Activated CD4-positive, alpha-beta T cell treated with anti-CD3 and anti-CD28 coated beads, Interleukin-2, amount 50 U/mL, for 48 hours (primary cell): Measurements from ENCODE around the gene MRPS5.

ENCODE experiments used
- DNase-seq, 2 experiments: peaks; one replicate each; pipeline ENCODE4 v3.0.0-alpha.2; 2020

Gene MRPS5

GRCh38 chr2:95086017-95086416 is 35.6 kb downstream of the MRPS5 start:
- no peak for DNase-seq

GRCh38 chr2:95082477-95082876 is 39.1 kb downstream of the MRPS5 start:
- no peak for DNase-seq

DNA sequence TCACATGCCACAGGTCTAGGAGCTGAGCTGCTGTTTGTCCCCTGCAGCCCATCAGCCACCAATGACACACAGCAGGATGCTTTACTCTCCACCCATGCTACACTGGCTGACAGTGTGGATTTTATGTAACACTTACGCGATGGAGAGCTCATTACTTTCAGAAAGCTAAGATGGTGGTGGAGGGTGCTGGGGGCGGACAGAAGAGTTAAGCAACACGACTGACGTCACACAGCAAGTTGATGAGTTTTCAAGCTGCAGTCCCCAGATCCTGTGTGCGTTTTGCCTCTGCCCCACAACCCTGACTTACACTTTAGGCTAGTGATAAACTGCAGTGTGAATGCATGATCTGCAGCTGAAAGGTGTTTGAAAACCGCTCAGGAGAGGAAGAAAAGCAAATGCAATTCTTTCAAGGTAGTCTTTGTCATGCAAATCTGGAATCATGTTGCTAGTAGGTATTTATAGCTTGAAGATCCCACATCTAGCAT is 42.4 kb downstream of the MRPS5 start:
- DNase-seq = no peak

DNA sequence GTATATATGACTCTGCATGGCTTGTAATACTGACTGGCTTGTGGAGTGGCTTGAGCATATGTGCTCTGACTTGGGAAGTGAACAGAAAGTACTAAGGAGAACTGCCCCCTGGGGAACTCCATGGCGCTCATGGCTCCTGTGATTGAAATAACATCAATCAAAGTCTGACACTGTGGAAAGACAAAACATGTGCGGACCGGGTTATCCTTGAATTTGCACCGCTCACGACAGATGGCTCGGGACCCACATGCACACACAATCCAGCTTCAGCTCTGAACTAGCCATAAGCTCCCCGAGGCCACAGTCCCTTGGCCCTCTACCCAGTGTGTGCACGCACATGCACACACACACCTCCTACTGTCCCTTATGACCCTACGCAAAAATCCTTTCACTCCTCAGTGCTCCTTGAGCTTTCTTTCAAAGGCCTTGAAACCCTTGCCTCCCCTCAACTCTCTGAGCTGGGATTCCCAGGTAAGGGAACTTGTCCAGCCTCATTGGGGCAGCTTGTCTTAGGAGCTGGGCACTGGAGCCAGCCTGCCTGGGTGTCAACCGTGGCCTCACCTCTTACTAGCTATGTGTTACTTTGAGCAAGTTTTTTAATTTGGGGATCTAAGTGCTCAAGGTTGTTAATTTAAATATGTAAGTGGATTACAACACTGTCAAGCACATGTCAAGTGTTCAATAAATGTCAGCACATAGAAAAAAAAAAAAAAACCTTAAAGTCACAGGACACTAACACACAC is 43.6 kb downstream of the MRPS5 start:
- no peak for DNase-seq

DNA sequence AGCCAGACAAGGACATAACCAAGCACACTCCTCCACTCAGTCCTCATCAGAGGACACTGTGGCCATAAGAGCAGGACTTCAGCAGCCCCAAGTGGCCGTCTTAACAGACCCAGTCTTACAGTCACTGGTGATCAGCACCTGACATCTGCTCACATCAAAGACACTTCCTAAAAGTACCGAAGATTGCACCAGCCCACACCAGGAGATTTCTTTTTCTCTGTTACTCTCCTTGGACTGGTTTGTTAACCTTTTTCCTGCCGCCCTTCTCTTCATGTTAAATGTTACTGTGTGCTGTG is 44.1 kb downstream of the MRPS5 start:
- no peak for DNase-seq

GRCh38 chr2:95076705-95077529 is 44.7 kb downstream of the MRPS5 start:
- DNase-seq = peak; percentile 94 to 95

DNA sequence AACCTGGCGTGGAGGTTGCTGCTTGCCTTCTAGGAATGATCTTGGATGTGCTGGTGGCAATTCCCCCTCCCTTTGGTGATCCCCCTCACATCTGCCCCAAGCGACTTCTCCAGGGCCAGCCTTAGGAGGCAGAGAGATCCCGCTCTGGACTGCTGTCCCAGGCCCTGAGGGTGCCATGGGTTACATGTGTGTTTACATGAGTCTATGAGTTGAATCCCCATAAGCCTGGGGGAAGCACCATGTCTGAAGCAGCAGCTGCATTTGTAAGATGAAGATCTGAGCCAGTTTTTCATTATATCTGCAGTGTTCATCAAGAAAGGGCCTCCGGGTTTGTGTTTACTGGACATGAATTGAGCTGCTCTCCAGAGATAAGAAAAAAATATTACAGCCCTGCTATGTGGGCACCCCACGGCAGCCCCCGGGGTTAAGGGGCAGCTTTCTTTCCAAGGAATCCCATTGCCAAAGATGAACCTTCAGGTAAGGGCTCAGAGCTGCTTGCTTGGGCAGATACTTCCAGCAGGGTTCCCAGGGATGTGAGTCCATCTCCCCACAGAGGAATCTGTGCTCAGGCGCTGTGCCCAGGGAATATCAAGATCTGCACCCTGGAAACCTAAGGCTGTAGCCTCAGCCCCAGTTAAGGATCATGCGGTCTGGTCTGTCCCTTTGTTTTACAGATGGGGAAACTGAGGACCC is 46.0 kb downstream of the MRPS5 start:
- DNase-seq = no peak

DNA sequence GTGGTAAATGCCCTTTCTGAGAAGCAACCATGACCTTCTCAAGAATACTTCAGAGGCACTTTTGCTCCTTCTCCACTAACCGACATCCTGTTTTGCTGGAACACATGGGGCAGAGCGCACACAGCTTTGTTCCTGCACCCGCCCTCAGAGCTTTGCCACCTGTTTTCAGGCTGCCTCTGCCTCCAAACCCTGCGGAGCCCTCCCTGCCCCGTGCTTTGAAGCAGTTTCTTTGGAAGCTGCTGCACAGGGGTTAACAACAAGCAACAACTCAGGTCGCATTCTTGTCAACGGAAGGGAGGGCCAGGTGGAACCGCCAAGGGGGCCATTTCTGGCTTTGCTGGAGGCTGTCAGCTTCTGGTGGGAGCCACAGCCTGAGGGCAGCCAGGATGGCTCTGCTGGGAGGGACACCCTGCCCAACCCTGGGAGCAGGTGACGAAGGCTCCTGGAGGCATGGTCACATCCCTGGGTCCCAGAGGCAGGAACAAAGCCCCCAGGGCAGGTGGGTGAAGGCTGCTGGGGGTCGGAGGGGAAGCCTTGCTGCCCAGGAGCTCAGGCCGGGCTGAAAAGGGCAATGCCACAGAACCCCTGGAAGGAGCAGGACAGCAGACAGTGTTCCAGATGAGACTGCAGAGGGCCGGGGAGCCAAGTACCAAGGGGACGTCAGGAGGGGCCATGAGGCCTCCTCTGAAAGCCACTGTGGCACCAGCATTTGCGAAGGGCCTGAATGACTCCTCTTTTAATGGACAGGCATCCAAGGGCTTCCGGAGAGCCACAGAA is 46.8 kb downstream of the MRPS5 start:
- peak; percentile 67 to 73 for DNase-seq

GRCh38 chr2:95073856-95074662 is 47.5 kb downstream of the MRPS5 start:
- peak in 1 of 2 experiments; percentile 31 for DNase-seq

GRCh38 chr2:95072424-95072823 is 49.2 kb downstream of the MRPS5 start:
- DNase-seq = no peak

DNA sequence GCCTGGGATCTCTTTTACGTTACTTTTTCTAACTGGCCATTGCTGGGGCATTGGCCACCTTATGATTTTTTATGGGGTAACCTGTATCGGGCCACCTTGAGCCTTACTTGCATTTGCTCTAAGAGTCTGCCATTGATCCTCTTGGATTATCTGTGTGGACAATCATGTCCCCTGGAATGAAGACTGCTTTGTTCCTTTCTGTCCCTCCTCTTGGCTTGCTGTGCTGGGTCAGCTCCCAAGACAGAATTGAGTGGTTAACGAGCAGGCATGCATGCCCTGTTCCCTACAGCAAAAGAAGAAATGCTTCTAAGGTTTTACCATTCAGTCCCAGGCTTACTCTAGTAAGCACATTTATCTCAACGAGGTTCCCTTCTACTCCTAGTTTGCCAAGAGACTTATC is 49.8 kb downstream of the MRPS5 start:
- DNase-seq = no peak

GRCh38 chr2:95069465-95069864 is 52.1 kb downstream of the MRPS5 start:
- peak in 1 of 2 experiments; percentile 2 for DNase-seq

DNA sequence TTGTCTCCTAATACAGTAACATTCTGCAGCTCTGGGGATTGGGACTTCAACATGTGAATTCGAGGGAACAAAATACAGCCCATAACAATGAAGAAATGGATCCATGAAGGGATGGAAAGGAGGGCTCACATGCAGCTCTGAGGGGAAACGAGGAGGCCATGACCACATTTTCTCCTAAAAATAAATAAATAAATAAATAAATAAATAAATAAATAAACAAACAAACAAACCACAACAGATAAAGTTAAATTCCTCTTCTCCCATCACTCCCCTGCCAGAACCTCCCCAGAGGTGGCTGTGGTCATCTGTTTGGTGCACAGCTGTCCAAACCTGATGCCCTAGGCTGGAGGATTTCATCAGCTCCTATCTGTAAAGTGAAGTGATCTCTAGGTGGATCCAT is 53.4 kb downstream of the MRPS5 start:
- no peak for DNase-seq

DNA sequence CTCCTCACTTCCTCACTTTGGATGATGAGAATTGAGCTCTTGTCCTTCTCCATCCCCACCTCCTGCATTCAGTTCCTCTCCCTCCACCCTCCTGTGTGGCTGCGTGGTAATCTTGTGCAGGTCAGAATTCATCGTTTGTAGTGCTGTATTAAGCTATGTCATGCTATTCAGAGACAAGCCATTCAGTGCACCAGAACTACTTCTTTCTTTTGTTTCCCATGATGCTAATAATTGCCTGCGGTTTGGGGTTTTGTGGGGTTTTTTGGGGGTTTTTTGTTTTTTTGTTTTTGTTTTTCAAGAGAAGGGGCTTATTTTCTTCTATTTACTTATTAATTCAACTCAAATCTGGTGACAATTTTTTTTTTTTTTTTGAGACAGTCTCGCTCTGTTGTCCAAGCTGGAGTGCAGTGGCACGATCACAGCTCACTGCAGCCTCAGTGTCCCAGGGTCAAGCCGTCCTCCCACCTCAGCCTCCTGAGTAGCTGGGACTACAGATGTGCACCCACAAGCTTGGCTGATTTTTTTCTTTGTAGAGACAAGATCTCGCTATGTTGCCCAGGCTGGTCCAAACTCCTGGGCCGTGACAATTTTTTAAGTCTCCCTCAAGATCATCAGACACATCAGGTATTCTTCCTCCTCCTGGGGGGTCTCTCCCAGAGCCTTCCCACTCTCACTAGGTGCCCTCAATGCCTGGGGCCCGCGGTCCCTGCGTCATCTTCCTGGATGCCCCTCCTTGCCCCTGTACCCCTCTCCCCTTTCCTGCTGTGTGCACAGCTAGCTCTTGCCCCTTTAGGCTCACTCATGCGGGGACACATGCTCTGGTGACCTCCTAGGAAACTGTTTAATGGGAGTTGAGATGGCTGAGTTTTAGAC is 58.3 kb downstream of the MRPS5 start:
- peak in 1 of 2 experiments; percentile 3 for DNase-seq

- peak in 1 of 2 experiments; percentile 3 for DNase-seq
Observed at GRCh38 chr2:95062242-95063085, 59.1 kb downstream of the MRPS5 start.

DNA sequence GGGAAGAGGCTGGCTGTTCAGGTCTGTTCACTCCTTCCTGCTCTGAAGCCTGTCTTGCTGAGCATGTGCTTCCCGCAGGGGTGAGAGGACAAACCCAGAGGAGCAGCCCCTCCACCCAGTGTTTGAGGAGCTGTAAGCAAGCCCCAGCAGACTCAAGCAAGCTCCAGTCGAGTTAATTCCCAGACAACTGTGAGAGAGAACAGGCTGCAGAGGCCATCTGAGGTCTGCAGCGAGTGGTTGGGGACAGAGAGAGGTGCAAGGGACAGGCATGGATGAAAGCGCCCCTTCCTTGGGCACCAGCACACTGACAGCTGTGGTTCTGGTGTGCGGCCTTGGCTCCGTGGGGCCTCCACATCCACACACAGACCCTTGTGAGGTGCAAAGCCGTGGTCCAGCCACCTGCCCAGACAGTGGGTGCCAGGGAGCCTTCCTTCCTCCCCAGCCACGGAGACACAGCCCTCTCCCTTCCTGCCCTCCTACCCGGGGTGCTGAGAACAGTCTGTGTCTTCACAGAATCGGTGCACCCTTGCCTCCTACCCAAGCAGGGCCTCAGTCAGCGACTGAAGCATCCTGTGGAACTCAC is 59.9 kb downstream of the MRPS5 start:
- peak in 1 of 2 experiments; percentile 20 for DNase-seq

- DNase-seq = no peak
Observed at GRCh38 chr2:95061119-95061512, 60.5 kb downstream of the MRPS5 start.

DNA sequence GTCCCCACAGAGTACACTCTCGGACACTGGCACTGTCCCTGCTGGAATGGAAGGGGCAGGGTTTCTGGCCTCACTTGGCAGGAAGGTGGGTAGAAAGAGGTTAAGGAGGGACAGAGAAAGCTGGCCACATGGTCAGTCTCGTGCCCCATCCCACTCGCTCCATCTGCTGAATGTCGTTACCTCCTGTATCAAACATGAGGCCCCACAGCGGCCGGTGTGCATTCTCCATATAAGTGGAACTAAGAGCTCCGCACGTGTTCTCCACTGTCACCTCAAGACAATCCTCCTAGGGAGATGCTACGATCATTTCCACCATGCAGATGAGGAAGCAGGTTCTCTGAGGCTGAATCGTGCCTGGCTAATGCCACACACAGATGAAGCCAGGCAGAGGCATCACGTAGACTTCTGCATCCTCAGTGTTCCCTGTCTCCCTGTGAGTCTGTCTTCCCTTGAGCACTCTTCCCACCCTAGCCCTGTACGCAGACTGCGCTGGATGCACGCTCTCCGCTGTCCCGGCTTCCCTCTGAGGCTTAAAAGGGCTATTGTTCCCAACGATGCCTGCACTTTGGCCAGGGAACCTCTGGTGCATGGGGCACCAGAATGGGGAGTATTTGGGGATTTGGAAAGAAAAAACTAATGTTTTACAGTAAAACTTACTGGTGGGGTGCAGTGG is 61.0 kb downstream of the MRPS5 start:
- DNase-seq = no peak
